K562 (cell line): ENCODE results near the gene GAK. TPM values are rescaled to one million over a fixed set of nuclear protein-coding genes. Genes with fewer than 3 reads are reported as not detected.

Experiments used
- ATAC-seq: fragments of 200-7000 bp; cut with Tn5 transposase; 3 replicates; pipeline ENCODE4 v1.9.1; 2020; ENCODE audit warnings: moderate library complexity
- BruUV-seq: library from RNA; stranded (reverse); fragments of 400-500 nt; replicated peaks from 2 replicates; lab custom pipeline; 2021; lab: Mats Ljungman, UMichigan
- CTCF ChIA-PET: fragments of 300-600 bp; formaldehyde crosslinking; extraction: SDS; loops from one replicate; lab custom pipeline; 2021; ENCODE audit warnings: low intra/inter-chr PET ratio; lab: Yijun Ruan, JAX
- POLR2A ChIA-PET: fragments of 300-600, 350-650 bp; sonication (Branson Sonifier 250); formaldehyde crosslinking; extraction: SDS; loops from one replicate; lab custom pipeline; 2021; ENCODE audit warnings: antibody characterized with exemption, inconsistent platforms; lab: Yijun Ruan, JAX
- DNase-seq, 4 experiments: peaks; one replicate each; pipeline versions ENCODE4 v3.0.0 to v3.0.0-alpha.2; 2011 to 2018; ENCODE audit warnings: low spot score in 3 of 4, mixed read lengths in 3 of 4; ENCODE audit errors: extremely low read depth in 1 of 4
- FAIRE-seq: peaks from 2 replicates; lab custom pipeline; 2011; peaks lifted over from hg19 to GRCh38; lab: Jason Lieb, UNC
- H2AFZ ChIP-seq: 2 replicates; pipeline ENCODE4 v1.6.0; 2011; ENCODE audit warnings: low read depth, low read length, control low read depth, inconsistent platforms
- H3K27ac ChIP-seq: fragments of 200-600 bp; 3 replicates; pipeline ENCODE4 v1.8.0; 2011; ENCODE audit warnings: low read depth, mild to moderate bottlenecking, control low read depth, inconsistent platforms, low read length, moderate library complexity, mixed read lengths; ENCODE audit errors: extremely low read depth
- H3K27me3 ChIP-seq, 2 experiments: fragments of 300-600 bp in 1 of 2; 2 replicates in 1 of 2; 3 replicates in 1 of 2; pipeline versions ENCODE4 v1.6.0 to v1.8.0; 2011; ENCODE audit warnings: inconsistent platforms in 2 of 2, low read length in 2 of 2, mild to moderate bottlenecking in 1 of 2, mixed read lengths in 1 of 2, moderate library complexity in 1 of 2; ENCODE audit not compliant: control insufficient read depth in 2 of 2, insufficient read depth in 2 of 2
- H3K36me3 ChIP-seq: fragments of 300-600 bp; 3 replicates; pipeline ENCODE4 v1.8.0; 2011; ENCODE audit warnings: mild to moderate bottlenecking, low read length, inconsistent platforms; ENCODE audit not compliant: control insufficient read depth, insufficient read depth
- H3K4me1 ChIP-seq, 2 experiments: fragments of 200-600 bp in 1 of 2; replicated peaks in 1 of 2; 2 replicates in 1 of 2; 3 replicates in 1 of 2; pipeline versions ENCODE4 v1.5.1 to v1.8.0; 2011; ENCODE audit warnings: inconsistent platforms in 2 of 2, low read length in 2 of 2, mild to moderate bottlenecking in 1 of 2, mixed read lengths in 1 of 2, moderate library complexity in 1 of 2; ENCODE audit not compliant: control insufficient read depth in 2 of 2, insufficient read depth in 2 of 2
- H3K4me2 ChIP-seq: 2 replicates; pipeline ENCODE4 v1.6.1; 2011; ENCODE audit warnings: low read length, control low read depth, inconsistent platforms, mixed read lengths; ENCODE audit not compliant: insufficient read depth
- H3K4me3 ChIP-seq: fragments of 200-600 bp; sonication (generic), shearing (Covaris generic); 2 replicates; pipeline ENCODE4 v1.5.1; 2016; ENCODE audit warnings: control low read depth, inconsistent platforms
- H3K79me2 ChIP-seq: fragments of 200-600 bp; 3 replicates; pipeline ENCODE4 v1.8.0; 2011; ENCODE audit warnings: low read length, inconsistent platforms; ENCODE audit not compliant: control insufficient read depth, insufficient read depth
- H3K9ac ChIP-seq, 2 experiments: 2 replicates each; pipeline versions ENCODE4 v1.6.0 to v1.6.1; 2011; ENCODE audit warnings: low read depth in 2 of 2, low read length in 2 of 2, control low read depth in 1 of 2, inconsistent platforms in 1 of 2, mild to moderate bottlenecking in 1 of 2, mixed read lengths in 1 of 2; ENCODE audit not compliant: insufficient read depth in 1 of 2
- H3K9me1 ChIP-seq: one replicate; pipeline ENCODE4 v1.6.0; 2011; ENCODE audit warnings: inconsistent platforms, mild to moderate bottlenecking, low read length, moderate library complexity; ENCODE audit not compliant: control insufficient read depth, insufficient read depth
- H3K9me3 ChIP-seq: replicated peaks from 2 replicates; pipeline ENCODE4 v1.5.1; 2011; ENCODE audit warnings: low read depth, low read length, inconsistent platforms; ENCODE audit not compliant: control insufficient read depth, insufficient read depth
- H4K20me1 ChIP-seq: replicated peaks from 2 replicates; pipeline ENCODE4 v1.6.1; 2011; ENCODE audit warnings: low read length, inconsistent platforms, mixed read lengths; ENCODE audit not compliant: control insufficient read depth, insufficient read depth
- BDP1 ChIP-seq: IDR thresholded peaks from 3 replicates; pipeline ENCODE4 v1.6.1; 2011; ENCODE audit not compliant: insufficient read length, insufficient read depth
- JUN ChIP-seq, 2 experiments: sonication (generic) in 1 of 2; formaldehyde crosslinking in 1 of 2; IDR thresholded peaks; 2 replicates each; pipeline versions ENCODE4 v1.6.1 to v1.8.0; 2012 to 2022; ENCODE audit warnings: borderline replicate concordance in 2 of 2, mild to moderate bottlenecking in 2 of 2, improper control_type of control experiment in 1 of 2, low read depth in 1 of 2, low read length in 1 of 2, missing genetic modification reagents in 1 of 2
- POLR2B ChIP-seq: fragments of 450-650 bp; IDR thresholded peaks from 2 replicates; pipeline ENCODE4 v1.6.1; 2018; ENCODE audit warnings: low read depth; ENCODE audit not compliant: partially characterized antibody
- RAD51 ChIP-seq: fragments of 450-650 bp; IDR thresholded peaks from 2 replicates; pipeline ENCODE4 v1.7.1; 2016; ENCODE audit warnings: low read depth, mild to moderate bottlenecking, borderline replicate concordance
- SMAD4 ChIP-seq: fragments of 250-450 bp; sonication (Bioruptor Pico); conservative IDR thresholded peaks from 2 replicates; pipeline ENCODE4 v1.8.0; 2021; ENCODE audit warnings: inconsistent platforms, mild to moderate bottlenecking, moderate library complexity
- TCF15 ChIP-seq: fragments of 250-450 bp; sonication (Bioruptor Pico); IDR thresholded peaks from 2 replicates; pipeline ENCODE4 v1.8.0; 2022; ENCODE audit warnings: moderate library complexity, mild to moderate bottlenecking, inconsistent platforms
- U2AF1 ChIP-seq: fragments of 200-400 bp; formaldehyde crosslinking; optimal IDR thresholded peaks from 2 replicates; pipeline ENCODE3; 2017; ENCODE audit warnings: mild to moderate bottlenecking, low read depth, low read length, moderate library complexity
- ZNF124 ChIP-seq: sonication (generic); formaldehyde crosslinking; IDR thresholded peaks from 2 replicates; pipeline ENCODE4 v1.8.1; 2022; ENCODE audit warnings: missing genetic modification reagents
- WGBS: fragments of 100-300 bp; shearing (Covaris generic); methylation state at CpG from one replicate; pipeline ENCODE4 v1.1.6; 2016; ENCODE audit warnings: low coverage, mixed read lengths; ENCODE audit not compliant: insufficient coverage; ENCODE audit errors: missing lambda C conversion rate; 5-methylcytosine and 5-hydroxymethylcytosine counted together
- in situ Hi-C: fragments of 300-500 bp; cut with MboI; formaldehyde crosslinking; loops from 4 replicates; pipeline ENCODE4 v1.15.0; 2018; ENCODE audit warnings: inconsistent platforms, mixed read lengths
- intact Hi-C: fragments of 100-400 bp; cut with micrococcal nuclease; formaldehyde crosslinking; loops from 2 replicates; pipeline ENCODE4 v1.14.2; 2022
- polyA plus RNA-seq, 8 experiments: library from polyadenylated mRNA; depleted of rRNA in 4 of 8; stranded (reverse) in 5 of 8; unstranded in 3 of 8; fragments of >200 nt; fragmentation: Nextera tagmentation in 2 of 8; fragmentation: Illumina TruSeq in 1 of 8; extraction: Ambion mirVana in 2 of 8; extraction: Trizol in 1 of 8; gene quantifications; 2 replicates each; pipeline versions ENCODE4 v1.2.1 to v1.2.3, GENCODE V29; 2011 to 2014; ENCODE audit warnings: inconsistent platforms in 1 of 8, missing spikeins in 1 of 8
- total RNA-seq, 7 experiments: library from RNA; depleted of rRNA in 6 of 7; stranded (reverse); fragments of >200 nt in 6 of 7; fragmentation: Illumina TruSeq in 2 of 7; extraction: Trizol in 2 of 7; gene quantifications; 2 replicates each; pipeline versions ENCODE4 v1.2.1 to v1.2.3, GENCODE V29; 2011 to 2021; ENCODE audit warnings: low replicate concordance in 1 of 7

GAK gene
- total and polyA plus RNA-seq, 9 of the 15 experiments (the other 6 are each of a cell fraction or from before 2014, with no cell fraction given): 1.3 to 102 (median 16.2) TPM

- no peak overlapping the region for H3K4me2 ChIP-seq
- H3K9me3 ChIP-seq: no peaks in the 10 kb centered on the region
- no peak for ATAC-seq
- H3K27ac ChIP-seq: no peak overlapping the region
- BruUV-seq: no TSS peak
- no peaks in the 10 kb centered on the region for H3K36me3 ChIP-seq
- H3K4me1 ChIP-seq: peaks cover 0 to 47% of the 10 kb centered on the region in 2 experiments; a peak in 2 of 5 replicates
- H3K4me3 ChIP-seq: no peak overlapping the region
- H2AFZ ChIP-seq: no peak overlapping the region
- CTCF ChIA-PET: no interaction called here
- POLR2A ChIA-PET: interaction anchor here (1.0 kb wide), 1 partner anchor 18 kb away, joined by 4 read pairs; the partner anchor contains the start of gene TMEM175
- no peak for FAIRE-seq
- 0 out of 2 replicates have a peak, but pooled peaks cover 4% of the 10 kb centered on the region for H4K20me1 ChIP-seq
- no peaks in the 10 kb centered on the region for H3K27me3 ChIP-seq
- 58% methylated on average over 26 of the region's 30 CpGs for WGBS
- H3K9ac ChIP-seq: no peak overlapping the region
- in situ Hi-C loops (no loop called here), intact Hi-C loops (no loop called here)
- no peak for TF ChIP-seq TCF15 (CRISPR knock-in tag)
- TF ChIP-seq ZNF124: no peak
- no peak for TF ChIP-seq RAD51
- TF ChIP-seq SMAD4 (CRISPR knock-in tag): no peak
- no peak for TF ChIP-seq BDP1
- no peak for TF ChIP-seq JUN (IDR thresholded peaks at IDR 0.05; ENCODE audit: borderline replicate concordance, low read depth, low read length)
- TF ChIP-seq JUN (CRISPR knock-in tag; IDR thresholded peaks at IDR 0.05; ENCODE audit: borderline replicate concordance): no peak
- no peak for TF ChIP-seq U2AF1
- TF ChIP-seq POLR2B: no peak
- DNase-seq: no peak
- H3K79me2 ChIP-seq: no peaks in the 10 kb centered on the region
- H3K9me1 ChIP-seq: no peaks in the 10 kb centered on the region
Measured at GRCh38 chr4:950136-951020, 18.3 kb upstream of the GAK start.
